ENCODE data around the gene GNAO1. TPM values are rescaled to one million over a fixed set of nuclear protein-coding genes. Genes with fewer than 3 reads are reported as not detected.

The GNAO1 gene
- total RNA-seq, 1 experiment from 2014 or later = not detected

GRCh38 chr16:56324406-56324805, 133.1 kb downstream of the GNAO1 start:
- intact Hi-C loops (cut with micrococcal nuclease; ENCODE audit: unreplicated experiment) = no loop called here
- no peaks in the 10 kb centered on the region for H3K4me1 ChIP-seq (ENCODE audit: insufficient read depth, low read length, poor library complexity, severe bottlenecking)
- ChIA-PET CTCF (no interaction called here), POLR2A (ENCODE audit: low non-redundant PET) (no interaction called here)
- no peaks in the 10 kb centered on the region for H3K9me3 ChIP-seq (ENCODE audit: low read depth, low read length, poor library complexity, severe bottlenecking)
- TF ChIP-seq EZH2 (IDR thresholded peaks at IDR 0.05; ENCODE audit: borderline replicate concordance, low read depth, low read length, poor library complexity, severe bottlenecking) = no peak
- no peak for TF ChIP-seq CTCF (conservative IDR thresholded peaks at IDR 0.05; ENCODE audit: low read depth, low read length)
- no peak overlapping the region for H3K27ac ChIP-seq (ENCODE audit: low read depth, low read length, poor library complexity, severe bottlenecking)
- H3K36me3 ChIP-seq (ENCODE audit: insufficient read depth, low read length, poor library complexity, severe bottlenecking) = no peaks in the 10 kb centered on the region
- DNase-seq (ENCODE audit: low spot score) = no peak
- no peaks in the 10 kb centered on the region for H3K27me3 ChIP-seq (replicated peaks; ENCODE audit: insufficient read depth, low read depth, low read length, poor library complexity)
- BruUV-seq (replicated peaks) = no TSS peak
- no peak overlapping the region for H3K4me3 ChIP-seq (ENCODE audit: low read depth, low read length, poor library complexity, severe bottlenecking)

GRCh38 chr16:56325956-56326355, 134.7 kb downstream of the GNAO1 start:
- TF ChIP-seq CTCF (conservative IDR thresholded peaks at IDR 0.05; ENCODE audit: low read depth, low read length) = no peak
- no peak for TF ChIP-seq EZH2 (IDR thresholded peaks at IDR 0.05; ENCODE audit: borderline replicate concordance, low read depth, low read length, poor library complexity, severe bottlenecking)
- ChIA-PET POLR2A (ENCODE audit: low non-redundant PET) (no interaction called here), CTCF (no interaction called here)
- Histone ChIP-seq H3K27ac (ENCODE audit: low read depth, low read length, poor library complexity, severe bottlenecking) (no peak overlapping the region), H3K4me1 (ENCODE audit: insufficient read depth, low read length, poor library complexity, severe bottlenecking) (no peaks in the 10 kb centered on the region), H3K4me3 (ENCODE audit: low read depth, low read length, poor library complexity, severe bottlenecking) (no peak overlapping the region), H3K36me3 (ENCODE audit: insufficient read depth, low read length, poor library complexity, severe bottlenecking) (no peaks in the 10 kb centered on the region), H3K9me3 (ENCODE audit: low read depth, low read length, poor library complexity, severe bottlenecking) (no peaks in the 10 kb centered on the region), H3K27me3 (replicated peaks; ENCODE audit: insufficient read depth, low read depth, low read length, poor library complexity) (no peaks in the 10 kb centered on the region)
- intact Hi-C loops (cut with micrococcal nuclease; ENCODE audit: unreplicated experiment) = no loop called here
- DNase-seq (ENCODE audit: low spot score) = no peak
- BruUV-seq (replicated peaks) = no TSS peak

- H3K9me3 ChIP-seq (ENCODE audit: low read depth, low read length, poor library complexity, severe bottlenecking) = no peaks in the 10 kb centered on the region
- TF ChIP-seq EZH2 (IDR thresholded peaks at IDR 0.05; ENCODE audit: borderline replicate concordance, low read depth, low read length, poor library complexity, severe bottlenecking) (no peak), CTCF (conservative IDR thresholded peaks at IDR 0.05; ENCODE audit: low read depth, low read length) (no peak)
- BruUV-seq (replicated peaks) = no TSS peak
- no peaks in the 10 kb centered on the region for H3K27me3 ChIP-seq (replicated peaks; ENCODE audit: insufficient read depth, low read depth, low read length, poor library complexity)
- no peak overlapping the region for H3K27ac ChIP-seq (ENCODE audit: low read depth, low read length, poor library complexity, severe bottlenecking)
- ChIA-PET POLR2A (ENCODE audit: low non-redundant PET) (interaction anchor here (0.5 kb wide), 1 partner anchor 52 kb away, joined by 3 read pairs; no protein-coding TSS in a partner anchor), CTCF (interaction anchor here (0.8 kb wide), 1 partner anchor 16 kb away, joined by 3 read pairs; no protein-coding TSS in a partner anchor)
- H3K4me1 ChIP-seq (ENCODE audit: insufficient read depth, low read length, poor library complexity, severe bottlenecking) = no peaks in the 10 kb centered on the region
- DNase-seq (ENCODE audit: low spot score) = no peak
- intact Hi-C loops (cut with micrococcal nuclease; ENCODE audit: unreplicated experiment) = no loop called here
- no peaks in the 10 kb centered on the region for H3K36me3 ChIP-seq (ENCODE audit: insufficient read depth, low read length, poor library complexity, severe bottlenecking)
- no peak overlapping the region for H3K4me3 ChIP-seq (ENCODE audit: low read depth, low read length, poor library complexity, severe bottlenecking)
Measured at GRCh38 chr16:56327071-56327928, 136.0 kb downstream of the GNAO1 start.
